Duodenal mucosa (tissue), 2 donors: ENCODE data around the gene NPR2.

Experiments
- H3K27ac ChIP-seq: one replicate; pipeline ENCODE4 v1.7.0; 2013; ENCODE audit warnings: low read depth, low read length
- H3K27me3 ChIP-seq, 2 donors: one replicate each; pipeline ENCODE4 v1.7.0; 2013; ENCODE audit warnings: low read length in 2 of 2, control low read depth in 1 of 2; ENCODE audit not compliant: insufficient read depth in 2 of 2, control insufficient read depth in 1 of 2
- H3K36me3 ChIP-seq, 2 donors: one replicate each; pipeline ENCODE4 v1.7.0; 2013; ENCODE audit warnings: low read length in 2 of 2, control low read depth in 1 of 2; ENCODE audit not compliant: insufficient read depth in 2 of 2, control insufficient read depth in 1 of 2
- H3K4me1 ChIP-seq, 2 donors: one replicate each; pipeline ENCODE4 v1.7.0; 2013; ENCODE audit warnings: low read length in 2 of 2, control low read depth in 1 of 2; ENCODE audit not compliant: insufficient read depth in 2 of 2, control insufficient read depth in 1 of 2
- H3K4me3 ChIP-seq, 2 donors: one replicate each; pipeline ENCODE4 v1.7.0; 2013; ENCODE audit warnings: low read length in 2 of 2, low read depth in 1 of 2
- H3K9ac ChIP-seq, 2 donors: one replicate each; pipeline ENCODE4 v1.7.0; 2013; ENCODE audit warnings: low read length in 2 of 2, low read depth in 1 of 2
- H3K9me3 ChIP-seq, 2 donors: one replicate each; pipeline ENCODE4 v1.7.0; 2013; ENCODE audit warnings: low read length in 2 of 2, control low read depth in 1 of 2; ENCODE audit not compliant: control insufficient read depth in 1 of 2

The NPR2 gene

GRCh38 chr9:35778496-35778895 is 12.9 kb upstream of the NPR2 start:
- H3K4me1 ChIP-seq, result peaks cover 0 to 4% of the 10 kb centered on the region in 2 donors
- H3K36me3 ChIP-seq, result peaks cover 0 to 4% of the 10 kb centered on the region in 2 donors
- H3K27me3 ChIP-seq, result no peaks in the 10 kb centered on the region
- no peak overlapping the region for H3K9ac ChIP-seq
- H3K27ac ChIP-seq, result no peak overlapping the region
- no peaks in the 10 kb centered on the region for H3K9me3 ChIP-seq
- no peak overlapping the region for H3K4me3 ChIP-seq

DNA sequence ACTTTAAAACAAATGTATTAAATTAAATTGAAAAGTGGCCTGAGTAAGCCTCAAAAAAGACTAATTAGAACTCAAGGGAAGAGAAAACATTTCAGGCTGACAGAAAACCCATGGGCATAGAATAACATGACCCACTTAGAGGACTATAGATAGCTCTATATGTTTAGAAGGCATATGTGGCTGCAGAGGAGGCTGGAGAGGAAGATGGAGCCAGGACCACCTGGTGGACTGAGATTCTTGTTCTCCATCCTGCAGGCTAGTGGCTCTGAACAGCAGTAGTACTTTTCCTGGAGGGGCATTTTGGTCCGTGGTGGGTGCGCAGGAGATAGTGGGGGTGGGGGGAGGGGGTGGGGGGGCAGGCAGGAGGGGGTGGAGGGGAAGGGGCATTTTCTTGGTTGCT is 10.3 kb upstream of the NPR2 start:
- H3K36me3 ChIP-seq, result peaks cover 0 to 5% of the 10 kb centered on the region in 2 donors
- no peaks in the 10 kb centered on the region for H3K9me3 ChIP-seq

GRCh38 chr9:35783418-35783817 is 8.0 kb upstream of the NPR2 start:
- Histone ChIP-seq H3K4me3 (no peak overlapping the region), H3K4me1 (no peaks in the 10 kb centered on the region), H3K27me3 (no peaks in the 10 kb centered on the region), H3K27ac (no peak overlapping the region), H3K9ac (no peak overlapping the region), H3K9me3 (no peaks in the 10 kb centered on the region), H3K36me3 (peaks cover 0 to 5% of the 10 kb centered on the region in 2 donors)

More for the DNA sequence above, 10.3 kb upstream of the NPR2 start:
- H3K27me3 ChIP-seq, result no peaks in the 10 kb centered on the region
- H3K27ac ChIP-seq, result no peak overlapping the region
- H3K9ac ChIP-seq, result no peak overlapping the region
- H3K4me3 ChIP-seq, result no peak overlapping the region
- no peaks in the 10 kb centered on the region for H3K4me1 ChIP-seq

GRCh38 chr9:35789541-35789940 is 1.9 kb upstream of the NPR2 start:
- Histone ChIP-seq H3K27me3 (no peaks in the 10 kb centered on the region), H3K9me3 (no peaks in the 10 kb centered on the region), H3K4me3 (no peak overlapping the region), H3K4me1 (peaks cover 4 to 5% of the 10 kb centered on the region in 2 donors), H3K9ac (no peak overlapping the region), H3K36me3 (peaks cover 0 to 10% of the 10 kb centered on the region in 2 donors), H3K27ac (no peak overlapping the region)

DNA sequence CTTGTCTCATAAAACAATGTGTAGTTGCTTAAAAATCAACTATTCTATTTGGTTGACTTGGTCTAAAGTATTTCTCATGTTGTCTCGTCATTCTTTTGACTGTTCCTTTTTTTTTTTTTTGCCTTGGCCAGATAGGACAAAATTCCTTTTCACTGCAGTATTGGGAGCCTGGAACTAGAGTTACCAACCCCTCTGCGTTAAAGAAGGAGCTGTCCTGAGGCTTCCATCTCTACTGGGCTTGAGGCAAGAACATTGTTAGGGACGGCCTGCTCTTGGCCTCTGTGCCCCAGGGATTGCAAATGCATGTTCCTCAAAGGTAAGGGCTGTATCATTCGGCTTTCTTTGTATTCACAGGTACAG is 1.4 kb upstream of the NPR2 start:
- no peak overlapping the region for H3K27ac ChIP-seq
- H3K4me3 ChIP-seq, result no peak overlapping the region
- no peaks in the 10 kb centered on the region for H3K27me3 ChIP-seq
- peaks cover 4 to 5% of the 10 kb centered on the region in 2 donors for H3K4me1 ChIP-seq
- H3K9me3 ChIP-seq, result no peaks in the 10 kb centered on the region
- peaks cover 0 to 10% of the 10 kb centered on the region in 2 donors for H3K36me3 ChIP-seq
- no peak overlapping the region for H3K9ac ChIP-seq

DNA sequence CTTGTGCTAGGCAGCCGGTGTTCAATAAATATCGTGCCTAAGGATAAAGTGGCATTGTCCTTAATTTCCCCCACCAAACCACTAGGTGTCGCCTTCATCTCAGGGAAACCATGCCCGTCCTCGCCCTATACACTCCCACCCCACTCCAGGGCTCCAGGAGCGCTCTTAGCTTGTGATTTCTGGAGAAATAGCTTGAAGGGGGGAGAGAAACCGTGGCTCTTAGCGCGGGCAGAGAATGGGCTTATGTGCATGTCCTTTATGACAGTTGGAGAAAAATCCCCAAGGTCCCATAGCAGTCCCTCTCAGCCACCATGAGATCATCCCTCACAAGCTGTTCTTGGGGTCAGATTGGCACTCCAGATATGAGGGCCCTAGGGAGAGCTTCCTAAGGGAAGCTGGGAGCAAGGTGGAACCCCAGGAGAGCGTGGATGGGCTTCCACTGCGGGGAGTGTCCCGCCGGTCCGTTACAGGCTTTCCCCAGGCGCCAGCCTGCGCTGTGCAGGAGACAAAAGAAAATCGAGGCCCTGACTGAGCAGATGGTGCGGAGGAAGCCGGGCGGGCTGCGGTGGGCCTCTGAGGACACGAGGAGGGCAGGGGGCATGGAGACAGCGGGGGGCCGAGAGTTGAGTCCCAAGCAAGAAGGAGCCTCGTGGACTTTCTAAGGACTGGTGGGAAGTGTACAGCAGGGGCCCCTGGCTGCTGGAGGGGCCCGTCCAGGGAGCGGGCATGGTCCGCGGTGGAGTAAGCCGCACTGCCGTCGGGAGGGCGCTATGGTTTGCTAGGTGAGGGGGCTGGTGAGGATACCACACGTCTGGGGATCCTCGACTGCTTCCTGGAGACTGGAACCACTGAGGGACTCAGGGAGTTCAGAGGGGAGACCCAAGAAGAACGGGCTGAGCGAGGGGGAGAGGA is 750 bp upstream of the NPR2 start:
- no peaks in the 10 kb centered on the region for H3K27me3 ChIP-seq
- no peak overlapping the region for H3K9ac ChIP-seq
- no peak overlapping the region for H3K4me3 ChIP-seq

DNA sequence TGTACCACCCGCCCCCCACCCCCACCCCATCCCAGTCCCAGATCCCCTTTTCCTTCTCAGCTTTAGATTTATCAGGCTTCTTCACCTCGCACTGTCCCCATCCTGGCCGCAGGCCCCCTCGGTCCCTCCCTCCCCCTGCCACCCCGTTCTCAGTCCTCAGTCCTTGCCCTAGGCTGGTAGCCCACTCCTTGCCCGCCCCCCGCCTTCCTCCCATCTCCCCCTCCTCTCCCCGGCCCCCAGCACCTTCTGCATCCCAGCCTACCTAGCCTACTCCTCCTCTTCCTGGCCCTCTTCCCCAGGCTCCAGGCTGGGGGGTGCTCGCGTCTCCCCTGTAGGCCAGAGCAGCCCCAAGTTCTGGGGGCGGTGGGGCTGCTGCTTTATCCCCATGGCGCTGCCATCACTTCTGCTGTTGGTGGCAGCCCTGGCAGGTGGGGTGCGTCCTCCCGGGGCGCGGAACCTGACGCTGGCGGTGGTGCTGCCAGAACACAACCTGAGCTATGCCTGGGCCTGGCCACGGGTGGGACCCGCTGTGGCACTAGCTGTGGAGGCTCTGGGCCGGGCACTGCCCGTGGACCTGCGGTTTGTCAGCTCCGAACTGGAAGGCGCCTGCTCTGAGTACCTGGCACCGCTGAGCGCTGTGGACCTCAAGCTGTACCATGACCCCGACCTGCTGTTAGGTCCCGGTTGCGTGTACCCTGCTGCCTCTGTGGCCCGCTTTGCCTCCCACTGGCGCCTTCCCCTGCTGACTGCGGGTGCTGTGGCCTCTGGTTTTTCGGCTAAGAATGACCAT is 828 bp downstream of the NPR2 start:
- Histone ChIP-seq H3K9ac (no peak overlapping the region), H3K27me3 (no peaks in the 10 kb centered on the region), H3K4me1 (peaks cover 4 to 5% of the 10 kb centered on the region in 2 donors), H3K4me3 (no peak overlapping the region), H3K9me3 (no peaks in the 10 kb centered on the region), H3K36me3 (peaks cover 0 to 10% of the 10 kb centered on the region in 2 donors), H3K27ac (no peak overlapping the region)

More for the DNA sequence above, 750 bp upstream of the NPR2 start:
- Histone ChIP-seq H3K27ac (no peak overlapping the region), H3K36me3 (peaks cover 0 to 10% of the 10 kb centered on the region in 2 donors), H3K4me1 (peaks cover 4 to 5% of the 10 kb centered on the region in 2 donors), H3K9me3 (no peaks in the 10 kb centered on the region)

- Histone ChIP-seq H3K27ac (no peak overlapping the region), H3K4me3 (no peak overlapping the region)
These were observed 1.4 kb downstream of the NPR2 start for GRCh38 chr9:35792826-35793225.

GRCh38 chr9:35793461-35793860 is 2.1 kb downstream of the NPR2 start:
- H3K27ac ChIP-seq, result no peak overlapping the region
- peaks cover 4 to 5% of the 10 kb centered on the region in 2 donors for H3K4me1 ChIP-seq
- H3K9me3 ChIP-seq, result no peaks in the 10 kb centered on the region
- H3K36me3 ChIP-seq, result peaks cover 0 to 10% of the 10 kb centered on the region in 2 donors
- no peak overlapping the region for H3K4me3 ChIP-seq
- H3K27me3 ChIP-seq, result no peaks in the 10 kb centered on the region
- H3K9ac ChIP-seq, result no peak overlapping the region

More at GRCh38 chr9:35792826-35793225, 1.4 kb downstream of the NPR2 start:
- Histone ChIP-seq H3K27me3 (no peaks in the 10 kb centered on the region), H3K4me1 (peaks cover 4 to 5% of the 10 kb centered on the region in 2 donors), H3K9me3 (no peaks in the 10 kb centered on the region), H3K9ac (no peak overlapping the region), H3K36me3 (peaks cover 0 to 10% of the 10 kb centered on the region in 2 donors)

GRCh38 chr9:35795695-35796094 is 4.3 kb downstream of the NPR2 start:
- Histone ChIP-seq H3K36me3 (peaks cover 0 to 18% of the 10 kb centered on the region in 2 donors), H3K4me1 (peaks cover 4 to 5% of the 10 kb centered on the region in 2 donors)

More at GRCh38 chr9:35795695-35796094, 4.3 kb downstream of the NPR2 start:
- Histone ChIP-seq H3K4me3 (no peak overlapping the region), H3K27me3 (no peaks in the 10 kb centered on the region), H3K9ac (no peak overlapping the region), H3K27ac (no peak overlapping the region), H3K9me3 (no peaks in the 10 kb centered on the region)
